B cell (primary cell): ENCODE results near the gene GPR149. TPM values are rescaled to one million over a fixed set of nuclear protein-coding genes. Genes with fewer than 3 reads are reported as not detected.

Experiments used
- ATAC-seq: fragments of 200-7000 bp; cut with Tn5 transposase; one replicate; pipeline ENCODE4 v1.10.0; 2021; ENCODE audit warnings: low read depth, mild to moderate bottlenecking, moderate number of reproducible peaks, moderate library complexity
- CTCF ChIA-PET: fragments of 350-600 bp; sonication (Branson Sonifier 250); formaldehyde crosslinking; loops from one replicate; lab custom pipeline; 2021; ENCODE audit warnings: antibody characterized with exemption, inconsistent platforms; lab: Charles Lee
- POLR2A ChIA-PET: fragments of 350-600 bp; sonication (Branson Sonifier 250); formaldehyde crosslinking; loops from one replicate; lab custom pipeline; 2021; ENCODE audit warnings: antibody characterized with exemption; lab: Charles Lee
- DNase-seq: peaks from one replicate; pipeline ENCODE4 v3.0.0; 2013
- H2AFZ ChIP-seq: 2 replicates; pipeline ENCODE4 v1.6.1; 2012; ENCODE audit warnings: mild to moderate bottlenecking, low read depth, low read length; ENCODE audit not compliant: insufficient read depth, poor library complexity, severe bottlenecking
- H3K27ac ChIP-seq, 2 donors: 1 replicate in 1 of 2; 2 replicates in 1 of 2; pipeline ENCODE4 v1.5.1; 2012 to 2013; ENCODE audit warnings: low read length in 2 of 2, mild to moderate bottlenecking in 2 of 2, moderate library complexity in 1 of 2
- H3K27me3 ChIP-seq, 4 experiments: fragments of 200-600 bp in 1 of 4; sonication (generic) in 1 of 4; replicated peaks in 1 of 4; 1 replicate in 2 of 4; 2 replicates in 2 of 4; pipeline versions ENCODE4 v1.6.1 to v1.7.0; 2013 to 2016; ENCODE audit warnings: low read length in 3 of 4, mild to moderate bottlenecking in 2 of 4, mixed read lengths in 1 of 4, moderate library complexity in 1 of 4; ENCODE audit not compliant: insufficient read depth in 4 of 4, control insufficient read depth in 3 of 4; ENCODE audit errors: control extremely low read depth in 1 of 4
- H3K36me3 ChIP-seq, 2 experiments: replicated peaks in 1 of 2; 1 replicate in 1 of 2; 2 replicates in 1 of 2; pipeline versions ENCODE4 v1.6.1 to v1.7.1; 2013; ENCODE audit warnings: low read length in 1 of 2; ENCODE audit not compliant: insufficient read depth in 2 of 2, control insufficient read depth in 1 of 2; ENCODE audit errors: control extremely low read depth in 1 of 2, extremely low read depth in 1 of 2
- H3K4me1 ChIP-seq, 2 donors: fragments of 200-600 bp in 1 of 2; sonication (generic) in 1 of 2; 1 replicate in 1 of 2; 2 replicates in 1 of 2; pipeline versions ENCODE4 v1.5.1 to v1.6.1; 2013 to 2017; ENCODE audit warnings: low read length in 2 of 2; ENCODE audit not compliant: control insufficient read depth in 2 of 2, insufficient read depth in 2 of 2
- H3K4me2 ChIP-seq: replicated peaks from 2 replicates; pipeline ENCODE3; 2012; ENCODE audit warnings: mild to moderate bottlenecking, low read depth, low read length; ENCODE audit not compliant: poor library complexity, severe bottlenecking
- H3K4me3 ChIP-seq, 5 experiments: fragments of 200-600 bp in 1 of 5; sonication (generic) in 1 of 5; 1 replicate in 3 of 5; 2 replicates in 2 of 5; pipeline versions ENCODE4 v1.5.1 to v1.7.0; 2011 to 2016; ENCODE audit warnings: low read length in 4 of 5, mild to moderate bottlenecking in 4 of 5, low read depth in 2 of 5, control low read depth in 1 of 5, moderate library complexity in 1 of 5; ENCODE audit not compliant: insufficient read depth in 1 of 5; ENCODE audit errors: control extremely low read depth in 1 of 5, extremely low read depth in 1 of 5
- H3K79me2 ChIP-seq: fragments of 200-600 bp; sonication (generic); one replicate; pipeline ENCODE4 v1.6.0; 2016; ENCODE audit warnings: low read length; ENCODE audit not compliant: control insufficient read depth, insufficient read depth
- H3K9ac ChIP-seq: fragments of 200-600 bp; sonication (generic); 2 replicates; pipeline ENCODE4 v1.6.1; 2017; ENCODE audit warnings: mild to moderate bottlenecking, low read length, moderate library complexity
- H3K9me3 ChIP-seq, 3 donors: one replicate each; pipeline versions ENCODE4 v1.6.1 to v1.7.1; 2013; ENCODE audit warnings: low read length in 2 of 3; ENCODE audit not compliant: control insufficient read depth in 2 of 3, insufficient read depth in 1 of 3; ENCODE audit errors: control extremely low read depth in 1 of 3
- H4K20me1 ChIP-seq: 2 replicates; pipeline ENCODE4 v1.6.0; 2012; ENCODE audit warnings: mild to moderate bottlenecking, low read length; ENCODE audit not compliant: insufficient read depth, control insufficient read depth, poor library complexity, severe bottlenecking
- H3K27ac Mint-ChIP-seq: one replicate; pipeline ENCODE4 v1.8.0; 2021; ENCODE audit warnings: mixed read lengths
- H3K27me3 Mint-ChIP-seq: one replicate; pipeline ENCODE4 v1.8.0; 2021; ENCODE audit warnings: mixed read lengths
- H3K4me1 Mint-ChIP-seq: one replicate; pipeline ENCODE4 v1.8.0; 2021; ENCODE audit warnings: mixed read lengths
- H3K4me3 Mint-ChIP-seq: one replicate; pipeline ENCODE4 v1.8.0; 2021; ENCODE audit warnings: mixed read lengths
- H3K9me3 Mint-ChIP-seq: one replicate; pipeline ENCODE4 v1.8.0; 2022; ENCODE audit warnings: mixed read lengths; ENCODE audit not compliant: insufficient read depth
- CTCF ChIP-seq: fragments of 200-600 bp; IDR thresholded peaks from one replicate; pipeline ENCODE4 v1.8.0; 2022; ENCODE audit warnings: antibody characterized with exemption, mild to moderate bottlenecking
- EZH2 ChIP-seq: IDR thresholded peaks from 2 replicates; pipeline ENCODE4 v1.6.1; 2012; ENCODE audit warnings: borderline replicate concordance, low read depth, mild to moderate bottlenecking, moderate library complexity, low read length; ENCODE audit not compliant: insufficient read depth, poor library complexity, severe bottlenecking
- WGBS: methylation state at CpG from one replicate; pipeline ENCODE4 v1.1.5; 2013; ENCODE audit warnings: missing lambda C conversion rate; ENCODE audit not compliant: insufficient coverage; 5-methylcytosine and 5-hydroxymethylcytosine counted together
- intact Hi-C: fragments of 100-400 bp; cut with micrococcal nuclease; formaldehyde crosslinking; loops from one replicate; pipeline ENCODE4 v1.10.0; 2022
- polyA plus RNA-seq: library from polyadenylated mRNA; depleted of rRNA; stranded (reverse); fragments of >200 nt; gene quantifications from 2 replicates; pipeline ENCODE4 v1.2.3, GENCODE V29; 2012
- total RNA-seq, 2 donors: library from RNA; stranded (reverse); fragments of 120-200 nt in 1 of 2; gene quantifications; 1 replicate in 1 of 2; 2 replicates in 1 of 2; pipeline versions ENCODE4 v1.2.3 to v1.2.4, GENCODE V29; 2013 to 2022

GPR149 gene
- total and polyA plus RNA-seq, 2 donors (not counting 1 experiment from before 2014, with no cell fraction given) = not detected

- Mint-ChIP-seq H3K4me1 (no peaks in the 10 kb centered on the region), H3K9me3 (no peaks in the 10 kb centered on the region), H3K4me3 (no peak overlapping the region), H3K27ac (no peak overlapping the region), H3K27me3 (peaks cover 4% of the 10 kb centered on the region)
- Histone ChIP-seq H3K9me3 (peaks cover 0 to 7% (median 0%) of the 10 kb centered on the region in 3 donors), H3K4me1 (no peaks in the 10 kb centered on the region), H3K79me2 (no peaks in the 10 kb centered on the region), H3K9ac (no peak overlapping the region), H3K4me2 (no peak overlapping the region), H3K27me3 (no peaks in the 10 kb centered on the region), H2AFZ (no peak overlapping the region), H3K36me3 (no peaks in the 10 kb centered on the region), H3K27ac (no peak overlapping the region), H3K4me3 (no peak overlapping the region), H4K20me1 (no peaks in the 10 kb centered on the region)
- no peak for DNase-seq
- TF ChIP-seq EZH2 (no peak), CTCF (no peak)
- no peak for ATAC-seq
- ChIA-PET CTCF (no interaction called here), POLR2A (no interaction called here)
- intact Hi-C loops = no loop called here
These were observed 65.1 kb downstream of the GPR149 start for GRCh38 chr3:154364849-154365248.

GRCh38 chr3:154361099-154361498 lies 68.9 kb downstream of the GPR149 start:
- POLR2A ChIA-PET = no interaction called here
- Mint-ChIP-seq H3K27ac (no peak overlapping the region), H3K9me3 (peaks cover under 1% of the 10 kb centered on the region), H3K4me1 (no peaks in the 10 kb centered on the region), H3K27me3 (peaks cover 4% of the 10 kb centered on the region), H3K4me3 (no peak overlapping the region)
- Histone ChIP-seq H3K9ac (no peak overlapping the region), H3K4me3 (no peak overlapping the region), H3K27ac (no peak overlapping the region), H3K4me1 (no peaks in the 10 kb centered on the region), H3K9me3 (peaks cover 0 to 5% (median 0%) of the 10 kb centered on the region in 3 donors), H4K20me1 (no peaks in the 10 kb centered on the region), H3K79me2 (no peaks in the 10 kb centered on the region), H3K4me2 (no peak overlapping the region), H3K27me3 (no peaks in the 10 kb centered on the region), H3K36me3 (no peaks in the 10 kb centered on the region), H2AFZ (no peak overlapping the region)
- intact Hi-C loops = no loop called here
- no peak for DNase-seq
- WGBS = no CpG with 5 or more reads among the region's 1 CpG
- CTCF ChIA-PET = no interaction called here
- ATAC-seq = no peak
- TF ChIP-seq CTCF (no peak), EZH2 (no peak)
